Measurements from ENCODE around the gene CALHM3.

CALHM3 gene

GRCh38 chr10:103448746-103449145 is 30.3 kb downstream of the CALHM3 start:
- no peak for DNase-seq

GRCh38 chr10:103447187-103447586 is 31.9 kb downstream of the CALHM3 start:
- no peak for DNase-seq

- DNase-seq: no peak
Measured at GRCh38 chr10:103445767-103446567, 33.1 kb downstream of the CALHM3 start.

- no peak for DNase-seq
Measured at GRCh38 chr10:103445366-103445765, 33.7 kb downstream of the CALHM3 start.

GRCh38 chr10:103444478-103444877 is 34.6 kb downstream of the CALHM3 start:
- DNase-seq: no peak

- DNase-seq: no peak
Measured at GRCh38 chr10:103443475-103444185, 35.4 kb downstream of the CALHM3 start.

GRCh38 chr10:103442031-103442461 is 37.0 kb downstream of the CALHM3 start:
- DNase-seq: no peak

- DNase-seq: no peak
Measured at GRCh38 chr10:103441611-103442010, 37.4 kb downstream of the CALHM3 start.

- no peak for DNase-seq
Measured at GRCh38 chr10:103441206-103441605, 37.8 kb downstream of the CALHM3 start.

- no peak for DNase-seq
Measured at GRCh38 chr10:103440416-103440815, 38.6 kb downstream of the CALHM3 start.

GRCh38 chr10:103439776-103440175 is 39.3 kb downstream of the CALHM3 start:
- DNase-seq: no peak

GRCh38 chr10:103433858-103434257 is 45.2 kb downstream of the CALHM3 start:
- no peak for DNase-seq

- DNase-seq: no peak
Measured at GRCh38 chr10:103431902-103432301, 47.1 kb downstream of the CALHM3 start.

GRCh38 chr10:103429647-103430046 is 49.4 kb downstream of the CALHM3 start:
- no peak for DNase-seq

GRCh38 chr10:103428989-103429643 is 49.9 kb downstream of the CALHM3 start:
- no peak for DNase-seq

- peak; percentile 24 for DNase-seq
Measured at GRCh38 chr10:103427866-103428265, 51.2 kb downstream of the CALHM3 start.

- no peak for DNase-seq
Measured at GRCh38 chr10:103423748-103424147, 55.3 kb downstream of the CALHM3 start.
